T47D (cell line): ENCODE results near the gene HOXA2.
A peak's percentile ranks its signal among the peaks of the same experiment; 100 is the strongest.

Source experiments
- DNase-seq, 2 experiments: peaks; one replicate each; pipeline versions ENCODE4 v3.0.0 to v3.0.0-alpha.2; 2011 to 2012; ENCODE audit warnings: low read depth in 1 of 2, low spot score in 1 of 2
- JUND ChIP-seq: IDR thresholded peaks from 2 replicates; pipeline ENCODE4 v1.6.1; 2012; ENCODE audit warnings: low read depth
- in situ Hi-C: cut with HindIII; loops from 2 replicates; pipeline ENCODE4 v1.10.0; 2016; ENCODE audit warnings: low sequenced_read_pairs, low pct_unique_long_range_greater_than_20kb

Gene HOXA2

GRCh38 chr7:27102581-27103442 is at the start of gene HOXA2:
Gene HOXA2 (minus strand): TSS chr7:27102683. CDS start chr7:27102500, 183 bp downstream.
- in situ Hi-C loops = no loop called here
- no peak for DNase-seq
- TF ChIP-seq JUND = no peak

DNA sequence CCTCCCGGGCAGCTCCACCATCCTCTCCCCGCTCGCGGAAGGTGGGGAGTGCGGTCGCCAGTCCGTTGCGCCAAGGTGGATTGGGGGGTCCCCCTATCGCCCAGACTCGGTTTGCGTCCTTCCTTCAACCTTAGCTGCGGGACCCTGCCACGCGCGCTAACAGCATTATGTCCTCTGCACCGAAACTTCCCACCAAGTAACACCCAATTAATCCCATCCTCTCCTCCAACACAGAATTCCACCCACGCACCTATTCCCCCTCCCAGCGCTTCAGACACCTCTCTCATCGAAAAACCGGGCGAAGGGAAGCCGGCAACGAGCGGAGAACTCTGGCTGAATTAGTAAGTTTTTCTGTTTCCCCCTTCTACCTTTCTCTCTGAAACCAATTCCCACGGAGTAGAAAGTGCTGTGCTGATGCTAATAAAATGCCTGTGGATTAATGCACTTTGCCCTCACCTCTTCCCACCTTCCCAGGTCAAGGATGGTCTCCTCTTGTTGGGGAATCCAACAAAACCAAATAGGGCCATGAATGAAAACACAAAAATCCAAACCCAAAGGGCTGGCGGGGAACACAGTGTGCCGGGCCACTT is 49.0 kb upstream of the HOXA2 start:
- in situ Hi-C loops = no loop called here
- no peak for DNase-seq
- TF ChIP-seq JUND = no peak

DNA sequence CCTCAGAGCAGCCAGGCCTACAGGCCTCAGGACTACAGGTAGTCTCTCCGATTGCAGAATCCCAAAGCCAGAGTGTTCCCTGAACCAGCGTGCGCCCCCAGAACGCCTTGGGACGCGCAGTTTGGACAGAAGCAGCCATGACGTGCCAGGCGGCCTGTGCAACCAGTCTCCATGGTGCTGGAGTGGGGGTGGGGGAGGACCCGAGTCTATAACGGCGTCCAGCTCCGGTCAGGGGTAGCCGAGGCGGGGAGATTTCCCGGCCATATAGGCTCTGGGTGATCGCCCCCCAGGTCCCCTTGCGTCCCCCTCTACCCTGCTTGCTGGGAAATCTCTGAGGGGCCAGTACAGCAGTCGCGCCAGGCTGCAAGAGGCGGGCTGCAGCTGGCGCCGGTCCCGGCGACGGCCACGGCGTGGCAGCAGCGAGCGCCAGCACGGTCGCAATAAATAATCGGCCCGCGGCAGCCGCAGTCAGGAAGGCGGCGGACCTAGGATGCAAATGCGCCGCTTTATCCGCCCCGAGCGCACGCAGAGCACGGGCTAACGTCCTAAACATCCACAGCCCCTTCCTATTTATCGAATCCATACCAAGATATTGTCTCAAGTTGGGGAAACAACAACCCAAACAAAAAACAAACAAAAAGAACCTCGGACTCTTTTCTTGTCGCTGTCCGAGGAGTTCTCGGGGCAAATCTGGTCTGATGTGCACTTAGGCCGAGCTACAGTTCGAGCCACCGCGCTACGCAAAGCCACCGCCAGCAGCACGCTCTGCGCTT is 48.3 kb upstream of the HOXA2 start:
- no peak for TF ChIP-seq JUND
- peak; percentile 72 to 95 for DNase-seq
- in situ Hi-C loops = no loop called here

- TF ChIP-seq JUND = no peak
- in situ Hi-C loops = no loop called here
- DNase-seq = no peak
These were observed 47.5 kb upstream of the HOXA2 start for GRCh38 chr7:27149842-27150567.

DNA sequence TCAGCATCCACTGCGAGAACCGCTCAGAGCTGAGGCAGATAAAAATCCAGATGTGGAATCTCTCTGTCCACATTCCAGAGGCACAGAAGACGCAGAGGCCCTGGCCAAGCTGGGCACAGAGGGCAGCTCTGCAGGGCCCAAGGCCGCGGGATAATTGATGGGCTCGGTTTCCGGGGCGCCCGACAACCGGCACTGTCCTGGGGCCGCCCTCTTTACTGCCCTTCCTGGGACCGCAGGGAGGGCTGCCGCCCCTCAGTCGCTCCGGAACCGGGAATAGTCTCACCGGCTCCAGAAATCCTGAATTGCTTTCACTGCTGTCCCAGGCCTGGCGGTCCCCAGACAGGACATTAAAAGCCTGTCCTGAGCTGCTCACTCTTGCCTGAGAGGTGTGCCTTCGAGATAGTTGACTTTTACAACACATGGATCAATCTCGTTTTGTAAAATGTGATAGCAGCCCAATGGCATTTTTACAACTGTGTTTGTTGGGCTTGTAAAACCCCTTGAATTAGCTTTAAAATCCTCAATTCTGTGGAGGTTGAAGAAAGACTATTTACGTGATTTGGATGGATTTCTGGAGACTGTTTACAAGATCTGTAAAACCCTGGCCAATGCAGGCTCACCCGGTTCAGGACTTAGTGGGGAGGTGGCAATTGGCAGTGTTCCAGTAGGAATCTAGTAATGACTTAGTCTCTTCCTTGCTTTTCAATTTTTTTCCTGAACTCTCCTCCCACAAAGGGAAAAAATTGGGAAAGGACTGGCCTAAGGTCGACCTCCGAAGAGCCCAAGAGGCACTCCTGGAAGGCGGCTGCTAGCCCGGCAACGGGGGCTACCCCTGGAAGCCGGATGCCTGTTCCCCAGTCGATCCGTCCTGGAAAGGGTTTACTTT is 46.5 kb upstream of the HOXA2 start:
- in situ Hi-C loops = no loop called here
- TF ChIP-seq JUND = no peak
- DNase-seq = no peak

DNA sequence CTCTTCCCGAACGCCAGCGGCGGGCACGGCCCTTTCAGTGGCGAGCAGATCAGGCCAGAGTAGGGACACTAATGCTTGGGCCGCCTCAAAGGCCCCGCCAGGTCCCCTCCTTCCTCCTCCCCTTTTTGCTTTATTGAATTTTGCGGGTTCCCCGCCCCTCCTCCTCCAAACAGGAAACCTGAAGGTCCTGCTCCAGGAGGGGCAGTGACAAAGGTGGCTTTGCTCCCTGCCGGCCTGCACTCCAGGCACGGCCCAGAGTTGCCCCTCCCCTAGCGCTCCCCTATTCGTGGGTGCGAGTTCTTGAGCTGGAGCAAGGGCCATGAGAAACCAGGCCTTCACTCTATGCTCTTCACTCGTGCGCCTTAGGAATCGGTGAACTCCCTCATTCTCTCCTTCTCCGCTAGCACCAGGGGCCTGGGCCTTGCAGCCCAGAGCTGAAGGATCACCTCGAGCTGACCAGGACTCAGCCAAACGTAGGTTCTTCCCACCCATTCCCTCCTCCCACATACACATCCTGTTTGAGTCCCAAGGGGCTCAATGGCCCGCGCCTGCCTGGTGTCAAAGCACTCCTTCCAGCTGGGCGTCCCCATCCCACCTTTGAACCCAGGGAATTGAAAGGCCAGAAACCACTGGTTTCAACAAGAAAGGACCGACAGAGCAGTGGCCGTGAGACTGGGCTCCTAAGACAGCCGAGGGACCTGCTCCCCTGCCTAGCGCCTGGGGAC is 45.7 kb upstream of the HOXA2 start:
- in situ Hi-C loops = no loop called here
- no peak for TF ChIP-seq JUND
- DNase-seq = no peak

DNA sequence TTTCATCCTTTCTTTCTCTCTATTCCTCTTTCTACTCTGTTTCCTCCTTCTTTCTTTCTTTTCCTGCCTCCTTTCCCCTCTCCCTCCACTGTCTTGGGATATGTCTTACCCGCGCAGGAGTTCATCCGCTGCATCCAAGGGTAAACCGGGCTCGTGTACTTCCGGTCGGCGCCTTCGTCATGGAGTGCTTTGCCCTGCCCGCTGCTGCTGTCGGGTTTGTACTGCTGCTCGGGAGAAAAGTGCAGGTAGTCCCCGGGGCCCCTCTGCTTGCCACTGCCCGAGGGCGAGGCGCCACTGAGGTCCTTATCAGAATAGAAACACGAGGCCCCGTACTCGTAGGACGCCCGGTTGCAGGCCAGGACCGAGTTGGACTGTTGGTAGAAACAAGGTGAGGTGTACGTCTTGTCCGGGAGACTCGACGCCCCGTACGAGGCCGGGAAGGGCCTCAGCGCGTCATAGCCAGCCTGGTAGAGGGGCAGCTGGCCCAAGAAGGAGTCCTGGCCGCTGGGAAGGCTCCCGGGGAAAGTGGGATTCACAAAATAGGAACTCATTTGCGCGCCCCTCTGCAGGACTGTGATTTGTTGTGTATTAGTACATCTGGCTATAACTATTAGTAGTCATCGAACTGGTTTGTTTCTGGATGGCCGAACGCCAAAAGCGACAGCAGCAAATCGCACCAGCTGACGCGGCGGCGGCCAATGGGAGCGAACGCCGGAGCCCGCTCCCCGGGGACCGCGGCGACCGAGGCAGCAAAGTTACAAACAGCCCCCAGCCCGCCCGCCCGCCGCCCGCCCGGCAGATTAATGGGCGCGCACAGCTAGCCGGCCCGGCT is 44.9 kb upstream of the HOXA2 start, which contains the start of gene HOXA6:
HOXA6 (minus strand) TSS at position 576 of the 832 bp plus-strand sequence; CDS start at position 551, 25 bp downstream.
- in situ Hi-C loops = no loop called here
- DNase-seq = no peak
- TF ChIP-seq JUND = no peak

- TF ChIP-seq JUND = no peak
- no peak for DNase-seq
- in situ Hi-C loops = no loop called here
These were observed 44.2 kb upstream of the HOXA2 start for GRCh38 chr7:27146491-27147198.

GRCh38 chr7:27145914-27146412 is 43.5 kb upstream of the HOXA2 start:
- in situ Hi-C loops = no loop called here
- no peak for TF ChIP-seq JUND
- DNase-seq = no peak
